AG09319 (cell line): ENCODE data around the gene PPEF1.

Experiments used
- DNase-seq: peaks from one replicate; pipeline ENCODE4 v3.0.0-alpha.2; 2010; ENCODE audit warnings: low read depth; ENCODE audit errors: extremely low read depth
- TF ChIP-seq, protein P1 (sequence below): IDR thresholded peaks from 2 replicates; pipeline ENCODE4 v1.5.1; 2011; ENCODE audit warnings: low read depth, mild to moderate bottlenecking, inconsistent platforms, low read length, moderate library complexity

Gene PPEF1

GRCh38 chrX:18855919-18856644, 148.6 kb downstream of the PPEF1 start:
- TF ChIP-seq, protein P1, sequence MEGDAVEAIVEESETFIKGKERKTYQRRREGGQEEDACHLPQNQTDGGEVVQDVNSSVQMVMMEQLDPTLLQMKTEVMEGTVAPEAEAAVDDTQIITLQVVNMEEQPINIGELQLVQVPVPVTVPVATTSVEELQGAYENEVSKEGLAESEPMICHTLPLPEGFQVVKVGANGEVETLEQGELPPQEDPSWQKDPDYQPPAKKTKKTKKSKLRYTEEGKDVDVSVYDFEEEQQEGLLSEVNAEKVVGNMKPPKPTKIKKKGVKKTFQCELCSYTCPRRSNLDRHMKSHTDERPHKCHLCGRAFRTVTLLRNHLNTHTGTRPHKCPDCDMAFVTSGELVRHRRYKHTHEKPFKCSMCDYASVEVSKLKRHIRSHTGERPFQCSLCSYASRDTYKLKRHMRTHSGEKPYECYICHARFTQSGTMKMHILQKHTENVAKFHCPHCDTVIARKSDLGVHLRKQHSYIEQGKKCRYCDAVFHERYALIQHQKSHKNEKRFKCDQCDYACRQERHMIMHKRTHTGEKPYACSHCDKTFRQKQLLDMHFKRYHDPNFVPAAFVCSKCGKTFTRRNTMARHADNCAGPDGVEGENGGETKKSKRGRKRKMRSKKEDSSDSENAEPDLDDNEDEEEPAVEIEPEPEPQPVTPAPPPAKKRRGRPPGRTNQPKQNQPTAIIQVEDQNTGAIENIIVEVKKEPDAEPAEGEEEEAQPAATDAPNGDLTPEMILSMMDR: no peak
- DNase-seq: no peak

DNA sequence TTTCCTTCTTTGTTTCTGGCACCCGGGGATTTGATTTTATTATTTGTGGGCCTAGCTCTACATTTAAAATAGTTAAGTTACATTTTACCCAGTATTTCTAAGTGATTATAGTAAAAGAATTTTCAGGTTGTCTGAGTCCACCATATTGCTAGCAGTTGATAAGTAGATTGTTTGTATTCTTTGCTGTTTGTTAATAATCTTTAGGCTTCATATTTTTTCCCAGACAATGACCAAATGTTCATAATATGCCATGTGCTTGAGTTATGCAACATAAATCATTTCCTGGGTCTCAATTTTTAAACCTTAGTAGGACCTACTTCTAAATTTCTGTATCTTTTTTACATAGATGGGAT, 149.2 kb downstream of the PPEF1 start:
- TF ChIP-seq, protein P1: no peak

GRCh38 chrX:18861511-18861910, 154.1 kb downstream of the PPEF1 start:
- TF ChIP-seq, protein P1: no peak

More for the DNA sequence above, 149.2 kb downstream of the PPEF1 start:
- DNase-seq: no peak

GRCh38 chrX:18864390-18864920, 157.0 kb downstream of the PPEF1 start:
- TF ChIP-seq, protein P1: no peak

More at GRCh38 chrX:18861511-18861910, 154.1 kb downstream of the PPEF1 start:
- no peak for DNase-seq

GRCh38 chrX:18871161-18871890, 163.9 kb downstream of the PPEF1 start:
- DNase-seq: no peak
- TF ChIP-seq, protein P1: no peak

More at GRCh38 chrX:18864390-18864920, 157.0 kb downstream of the PPEF1 start:
- DNase-seq: no peak

DNA sequence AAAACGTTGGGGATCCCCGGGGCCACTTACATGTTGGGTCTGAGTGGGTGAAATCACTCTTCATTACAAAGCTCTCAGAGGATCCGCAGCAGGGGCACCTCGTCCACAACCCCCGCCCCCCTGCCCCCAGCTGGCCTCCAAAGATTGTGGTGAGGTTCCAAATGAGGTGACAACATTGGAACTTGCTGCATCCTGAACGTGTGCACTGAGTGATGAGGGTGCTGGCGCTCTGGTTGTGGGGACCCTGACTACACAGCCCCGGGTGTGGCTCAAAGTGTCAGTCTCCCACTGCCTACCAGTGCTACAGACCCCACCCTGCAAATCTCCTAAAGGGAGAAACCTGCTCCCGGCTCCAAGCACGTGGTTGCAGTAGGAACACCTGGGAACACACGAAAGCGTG, 164.5 kb downstream of the PPEF1 start:
- TF ChIP-seq, protein P1: no peak

GRCh38 chrX:18872621-18873020, 165.2 kb downstream of the PPEF1 start:
- TF ChIP-seq, protein P1: no peak
- no peak for DNase-seq

More for the DNA sequence above, 164.5 kb downstream of the PPEF1 start:
- no peak for DNase-seq
